Activated naive CD8-positive, alpha-beta T cell (primary cell): ENCODE measurements around the gene SMAD6.

ENCODE experiments used
- H3K27ac Mint-ChIP-seq: one replicate; pipeline ENCODE4 v1.8.0; 2021; ENCODE audit warnings: mixed read lengths
- H3K27me3 Mint-ChIP-seq: one replicate; pipeline ENCODE4 v1.8.0; 2021; ENCODE audit warnings: mixed read lengths
- H3K36me3 Mint-ChIP-seq: one replicate; pipeline ENCODE4 v1.8.0; 2021; ENCODE audit warnings: mixed read lengths
- H3K4me1 Mint-ChIP-seq: one replicate; pipeline ENCODE4 v1.8.0; 2021; ENCODE audit warnings: low read depth, mixed read lengths
- H3K4me3 Mint-ChIP-seq: one replicate; pipeline ENCODE4 v1.8.0; 2021; ENCODE audit warnings: mild to moderate bottlenecking, mixed read lengths
- H3K9me3 Mint-ChIP-seq: one replicate; pipeline ENCODE4 v1.8.0; 2021; ENCODE audit warnings: low read depth, mixed read lengths

SMAD6 gene

DNA sequence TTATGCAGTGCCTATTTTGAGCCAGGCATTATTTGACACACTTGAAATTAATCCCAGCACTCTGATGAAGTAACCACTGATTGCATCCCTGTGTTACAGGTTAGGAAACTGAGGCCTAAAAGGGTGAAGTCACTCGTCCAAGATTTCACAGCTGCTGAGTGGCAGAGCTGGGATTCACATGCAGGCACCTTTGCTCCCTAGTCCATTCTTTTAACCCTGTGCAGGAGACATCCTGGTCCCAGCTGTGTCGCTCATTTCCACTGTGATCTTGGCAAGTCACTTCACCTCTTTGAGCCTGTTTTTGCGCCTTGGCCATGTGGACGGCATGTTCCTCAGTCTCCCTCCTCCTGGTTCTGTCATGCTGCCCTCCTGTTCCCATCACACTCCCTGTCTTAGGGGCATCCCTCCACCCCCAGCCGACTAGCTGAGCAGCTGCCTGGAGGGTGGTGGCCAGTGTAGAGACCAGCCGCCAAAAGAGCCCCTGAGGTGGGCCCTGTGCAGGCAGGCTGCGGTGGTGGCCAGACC is 70.6 kb downstream of the SMAD6 start:
- no peak overlapping the region for H3K4me3 Mint-ChIP-seq
- H3K27ac Mint-ChIP-seq: no peak overlapping the region
- H3K9me3 Mint-ChIP-seq: no peaks in the 10 kb centered on the region
- no peaks in the 10 kb centered on the region for H3K4me1 Mint-ChIP-seq
- H3K27me3 Mint-ChIP-seq: no peaks in the 10 kb centered on the region
- H3K36me3 Mint-ChIP-seq: no peaks in the 10 kb centered on the region

DNA sequence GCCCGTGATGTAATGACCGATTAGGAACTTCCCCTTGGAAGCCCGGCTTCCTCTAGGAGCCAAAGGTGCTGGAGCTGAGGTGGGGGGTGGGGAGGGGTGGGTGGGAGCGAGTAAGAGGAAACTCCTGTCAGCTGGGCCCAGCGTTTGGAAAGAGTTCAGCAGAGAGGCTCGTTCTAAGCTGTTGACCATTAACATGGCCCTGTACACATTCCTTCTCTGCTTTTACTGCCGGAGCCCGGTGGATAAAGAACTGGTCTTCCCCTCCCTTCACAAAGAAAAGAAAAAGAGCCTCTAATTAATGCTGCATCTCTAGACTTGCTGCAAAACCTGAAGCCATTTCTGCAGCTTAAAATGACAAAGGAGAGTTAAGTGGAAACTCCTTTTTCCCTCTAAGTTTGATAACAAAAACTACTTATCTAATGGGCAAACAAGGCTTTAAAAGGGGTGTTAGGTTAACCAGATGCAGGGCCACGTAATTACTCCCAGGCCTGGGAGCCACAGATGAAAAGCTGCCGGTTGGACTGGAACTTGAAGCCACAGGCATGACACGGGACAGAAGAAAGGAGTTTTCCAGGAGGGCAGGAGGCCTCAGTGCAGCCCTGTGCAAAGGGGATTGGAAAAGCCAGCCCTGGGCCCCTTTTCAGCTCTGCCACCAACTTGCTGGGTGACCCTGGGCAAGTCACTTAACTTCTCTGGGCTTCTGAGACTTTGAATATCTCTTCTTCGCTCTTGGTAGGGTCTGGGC is 71.3 kb downstream of the SMAD6 start:
- no peaks in the 10 kb centered on the region for H3K27me3 Mint-ChIP-seq
- no peak overlapping the region for H3K27ac Mint-ChIP-seq
- H3K9me3 Mint-ChIP-seq: no peaks in the 10 kb centered on the region
- H3K36me3 Mint-ChIP-seq: no peaks in the 10 kb centered on the region
- no peak overlapping the region for H3K4me3 Mint-ChIP-seq
- H3K4me1 Mint-ChIP-seq: no peaks in the 10 kb centered on the region

DNA sequence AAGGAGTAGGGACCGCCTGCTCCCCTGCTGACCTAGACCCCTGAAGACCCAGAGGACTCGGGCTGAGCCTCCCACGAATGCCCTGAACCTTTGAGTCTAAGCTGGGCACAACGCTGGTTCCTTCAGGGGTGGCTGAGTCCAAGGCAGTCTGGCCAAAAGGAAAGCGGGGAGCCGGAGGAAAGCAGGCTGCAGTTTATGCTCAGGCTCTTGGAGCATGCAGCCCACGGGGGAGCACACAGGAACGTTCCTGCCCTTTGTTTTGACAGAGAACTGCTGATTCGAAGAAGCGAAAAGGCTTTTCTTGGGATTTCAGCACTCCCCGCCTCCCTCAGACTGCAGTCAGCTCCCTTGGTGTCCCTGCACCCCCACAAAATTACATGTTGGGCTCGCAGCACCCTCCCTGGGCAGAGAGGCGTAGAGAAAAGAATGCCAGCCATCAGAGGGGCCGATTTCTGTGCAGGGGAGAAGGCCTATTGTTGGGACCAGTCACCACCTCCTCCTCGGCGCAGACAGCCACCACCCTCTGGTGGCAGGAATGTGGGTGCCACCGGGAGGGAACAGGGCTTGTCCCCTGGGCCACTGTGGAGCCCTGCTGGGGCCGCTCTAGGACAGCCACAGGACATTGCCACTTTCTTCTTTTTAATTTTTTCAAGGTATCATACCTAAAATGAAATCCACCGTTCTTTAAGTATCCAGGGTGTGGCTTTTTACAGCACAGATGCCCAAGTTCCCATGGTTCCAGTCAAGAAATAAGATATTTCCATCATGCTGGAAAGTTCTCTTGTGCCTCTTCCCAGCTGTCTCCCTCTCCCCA is 72.2 kb downstream of the SMAD6 start:
- H3K27ac Mint-ChIP-seq: no peak overlapping the region
- H3K9me3 Mint-ChIP-seq: no peaks in the 10 kb centered on the region
- no peak overlapping the region for H3K4me3 Mint-ChIP-seq
- no peaks in the 10 kb centered on the region for H3K27me3 Mint-ChIP-seq
- H3K36me3 Mint-ChIP-seq: no peaks in the 10 kb centered on the region
- H3K4me1 Mint-ChIP-seq: no peaks in the 10 kb centered on the region

DNA sequence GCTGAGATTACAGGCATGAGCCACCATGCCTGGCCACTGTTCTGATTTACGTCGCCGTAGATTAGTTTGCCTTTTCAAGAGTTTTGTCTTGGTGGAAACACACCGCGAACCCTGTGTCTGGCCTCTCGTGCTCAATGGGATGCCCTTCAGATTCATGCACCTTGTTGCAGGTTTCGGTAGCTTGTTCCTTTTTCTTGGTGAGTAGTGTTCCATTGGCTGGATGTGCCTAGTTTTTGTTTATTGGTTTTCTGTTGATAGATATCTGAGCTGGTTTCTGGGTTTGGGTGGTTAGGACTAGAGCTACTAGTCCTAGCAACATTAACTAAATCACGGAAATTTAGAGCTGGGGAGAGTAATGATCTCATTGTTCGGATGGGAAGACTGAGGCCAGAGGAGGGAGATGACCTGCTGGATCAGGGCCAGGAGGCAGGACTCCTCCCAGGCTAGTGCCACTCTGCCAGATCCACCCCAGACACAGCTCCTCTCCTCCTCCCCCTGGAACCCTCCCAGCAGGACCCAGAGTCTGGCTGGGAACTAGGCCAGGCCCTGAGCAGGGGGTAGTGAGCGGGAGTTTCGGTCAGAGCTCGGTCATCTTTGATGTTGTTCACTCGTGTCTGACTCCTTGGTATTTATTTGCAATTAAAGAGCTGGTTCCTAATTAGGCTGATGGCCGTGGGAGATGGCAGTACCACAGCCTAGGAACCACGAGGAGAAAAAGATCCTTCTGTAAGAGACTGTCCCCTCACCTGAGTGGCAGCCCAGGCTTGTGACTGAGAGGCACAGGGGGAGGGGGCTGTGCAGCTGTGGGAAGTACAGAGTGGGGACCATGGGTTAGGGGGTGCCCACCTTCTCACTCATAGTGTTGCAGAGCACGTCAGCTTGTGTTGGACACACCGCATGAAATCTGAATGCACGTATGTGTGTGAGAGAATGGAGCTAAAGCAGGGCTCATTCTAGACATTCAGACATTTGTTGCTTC is 73.4 kb downstream of the SMAD6 start:
- H3K27me3 Mint-ChIP-seq: no peaks in the 10 kb centered on the region
- H3K4me3 Mint-ChIP-seq: no peak overlapping the region
- no peak overlapping the region for H3K27ac Mint-ChIP-seq
- no peaks in the 10 kb centered on the region for H3K36me3 Mint-ChIP-seq
- H3K4me1 Mint-ChIP-seq: no peaks in the 10 kb centered on the region
- H3K9me3 Mint-ChIP-seq: no peaks in the 10 kb centered on the region

DNA sequence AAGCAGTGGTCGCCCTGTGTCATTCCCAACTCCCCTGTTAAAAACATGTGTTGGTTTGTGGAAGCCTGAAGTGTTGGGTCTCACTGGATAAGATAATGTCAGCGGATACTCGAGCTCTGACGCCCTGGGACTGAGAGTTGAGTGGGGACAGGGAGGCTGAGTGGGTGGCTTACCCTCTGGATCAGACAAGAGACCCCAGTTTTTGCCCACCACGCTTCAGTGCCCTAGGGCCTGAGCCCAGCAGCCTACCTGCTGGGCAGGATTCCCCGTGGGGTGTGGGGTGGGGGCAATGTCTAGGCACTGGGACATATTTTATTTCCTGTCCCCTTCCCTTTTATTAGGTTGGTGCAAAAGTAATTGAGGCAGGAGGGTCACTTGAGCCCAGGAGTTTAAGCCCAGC is 75.0 kb downstream of the SMAD6 start:
- no peaks in the 10 kb centered on the region for H3K4me1 Mint-ChIP-seq

DNA sequence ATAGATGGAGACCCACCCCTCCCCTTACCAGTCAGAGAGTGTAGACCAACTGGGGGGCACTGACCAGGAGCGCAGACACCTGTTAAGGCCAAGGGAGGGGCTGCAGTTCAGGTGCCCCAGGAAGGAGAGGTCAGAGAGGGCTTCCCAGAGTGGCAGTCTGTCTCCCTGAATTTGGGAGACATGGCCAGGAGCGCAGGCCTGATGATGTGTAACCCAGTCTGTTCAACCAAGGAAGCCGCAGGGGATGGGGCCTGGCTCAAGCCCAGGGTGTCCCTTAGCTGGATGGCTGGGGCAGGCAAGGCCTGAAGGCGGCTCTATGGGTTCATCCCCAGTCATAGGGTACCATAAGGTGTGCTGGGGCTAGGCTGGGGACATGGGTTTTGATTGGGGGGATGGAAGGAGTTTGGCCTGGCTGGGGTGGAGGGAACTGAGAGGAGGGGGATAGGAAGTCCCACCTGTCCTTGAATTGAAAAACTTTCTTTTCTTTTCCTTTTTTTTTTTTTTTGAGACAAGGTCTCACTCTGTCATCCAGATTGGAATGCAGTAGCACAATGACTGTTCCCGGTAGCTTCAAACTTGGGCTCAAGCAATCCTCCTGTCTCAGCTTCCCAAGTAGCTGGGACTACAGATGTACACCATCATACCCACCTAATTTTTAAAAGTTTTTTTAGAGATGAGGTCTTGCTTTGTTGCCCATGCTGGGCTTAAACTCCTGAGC is 75.7 kb downstream of the SMAD6 start:
- Mint-ChIP-seq H3K4me1 (no peaks in the 10 kb centered on the region), H3K9me3 (no peaks in the 10 kb centered on the region)

More for the DNA sequence above, 75.0 kb downstream of the SMAD6 start:
- Mint-ChIP-seq H3K27me3 (no peaks in the 10 kb centered on the region), H3K4me3 (no peak overlapping the region), H3K9me3 (no peaks in the 10 kb centered on the region), H3K36me3 (no peaks in the 10 kb centered on the region), H3K27ac (no peak overlapping the region)

DNA sequence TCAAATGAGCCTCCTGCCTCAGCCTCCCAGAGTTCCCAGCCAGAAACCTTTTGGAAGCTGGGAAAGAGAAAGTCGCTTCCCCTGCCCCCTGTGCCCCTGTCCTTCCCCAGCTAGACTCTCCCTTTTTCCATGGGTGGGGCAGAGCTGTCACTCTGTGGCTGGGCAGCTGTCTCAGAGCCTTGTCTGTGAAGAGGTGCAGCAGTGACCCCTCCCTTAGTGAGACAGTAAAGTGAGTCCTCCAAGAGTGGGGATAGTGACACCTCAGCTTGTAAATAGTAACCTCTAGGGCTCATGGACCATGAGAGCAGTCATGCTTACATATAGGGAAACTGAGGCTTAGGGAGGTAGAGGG is 76.3 kb downstream of the SMAD6 start:
- no peak overlapping the region for H3K27ac Mint-ChIP-seq
- no peaks in the 10 kb centered on the region for H3K27me3 Mint-ChIP-seq
- H3K9me3 Mint-ChIP-seq: no peaks in the 10 kb centered on the region
- H3K36me3 Mint-ChIP-seq: no peaks in the 10 kb centered on the region
- no peak overlapping the region for H3K4me3 Mint-ChIP-seq
- H3K4me1 Mint-ChIP-seq: no peaks in the 10 kb centered on the region

More for the DNA sequence above, 75.7 kb downstream of the SMAD6 start:
- Mint-ChIP-seq H3K27ac (no peak overlapping the region), H3K27me3 (no peaks in the 10 kb centered on the region), H3K36me3 (no peaks in the 10 kb centered on the region), H3K4me3 (no peak overlapping the region)

DNA sequence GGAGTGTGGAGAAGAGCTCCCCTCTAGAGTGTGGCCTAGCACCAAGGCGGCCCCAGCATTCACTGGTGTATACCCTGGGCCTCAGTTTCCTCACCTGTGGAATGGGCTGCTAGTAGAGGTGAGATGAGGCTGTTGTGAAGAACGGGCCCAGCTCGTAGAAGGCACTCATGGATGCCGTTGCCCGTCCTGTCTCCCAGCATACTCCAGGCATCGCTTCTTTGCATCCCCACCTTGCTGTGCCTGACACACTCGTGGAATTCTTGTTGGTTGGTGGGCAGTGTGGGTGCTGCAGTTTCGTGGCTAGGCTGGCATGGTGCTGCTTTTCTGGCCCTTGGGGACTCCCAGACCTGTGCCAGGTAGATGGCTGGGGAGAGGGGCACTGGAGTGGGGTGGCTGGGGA is 76.7 kb downstream of the SMAD6 start:
- Mint-ChIP-seq H3K27me3 (no peaks in the 10 kb centered on the region), H3K9me3 (no peaks in the 10 kb centered on the region), H3K4me1 (no peaks in the 10 kb centered on the region), H3K4me3 (no peak overlapping the region), H3K27ac (no peak overlapping the region), H3K36me3 (no peaks in the 10 kb centered on the region)

DNA sequence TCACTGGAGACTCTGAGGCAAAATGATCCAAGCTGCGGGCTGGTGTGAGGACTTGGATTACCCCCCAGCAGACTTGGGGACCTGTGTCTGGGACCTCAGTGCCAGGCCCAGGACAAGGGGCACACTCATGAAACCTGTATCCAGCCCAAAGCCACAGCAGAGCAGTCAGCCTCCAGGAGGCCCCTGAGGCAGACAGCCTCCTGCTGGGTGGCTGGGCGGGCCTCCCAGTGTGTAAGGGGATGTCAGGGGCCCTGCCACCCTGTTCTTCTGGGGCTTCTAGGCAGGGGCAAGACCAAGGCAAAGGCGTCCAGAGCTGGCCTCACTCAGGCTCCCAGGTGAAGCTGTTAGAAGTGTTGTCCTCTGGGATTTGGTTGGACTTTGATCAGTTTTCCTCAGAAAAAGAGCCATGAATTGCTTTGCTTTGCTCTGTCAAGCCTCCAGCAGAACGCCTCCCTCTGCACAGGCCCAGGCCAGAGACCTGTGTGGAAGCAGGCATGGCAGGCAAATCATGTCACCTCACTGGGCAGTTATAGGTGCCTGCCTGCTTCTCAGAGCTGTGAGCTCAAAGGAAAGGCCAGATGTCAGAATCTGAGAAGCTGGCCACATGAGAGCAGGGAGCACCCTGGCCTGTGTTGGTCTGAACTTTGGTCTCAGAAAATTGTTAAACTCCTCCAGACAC is 77.4 kb downstream of the SMAD6 start:
- no peaks in the 10 kb centered on the region for H3K4me1 Mint-ChIP-seq
- no peaks in the 10 kb centered on the region for H3K36me3 Mint-ChIP-seq
- no peaks in the 10 kb centered on the region for H3K9me3 Mint-ChIP-seq
- no peak overlapping the region for H3K4me3 Mint-ChIP-seq
- no peak overlapping the region for H3K27ac Mint-ChIP-seq
- H3K27me3 Mint-ChIP-seq: no peaks in the 10 kb centered on the region

DNA sequence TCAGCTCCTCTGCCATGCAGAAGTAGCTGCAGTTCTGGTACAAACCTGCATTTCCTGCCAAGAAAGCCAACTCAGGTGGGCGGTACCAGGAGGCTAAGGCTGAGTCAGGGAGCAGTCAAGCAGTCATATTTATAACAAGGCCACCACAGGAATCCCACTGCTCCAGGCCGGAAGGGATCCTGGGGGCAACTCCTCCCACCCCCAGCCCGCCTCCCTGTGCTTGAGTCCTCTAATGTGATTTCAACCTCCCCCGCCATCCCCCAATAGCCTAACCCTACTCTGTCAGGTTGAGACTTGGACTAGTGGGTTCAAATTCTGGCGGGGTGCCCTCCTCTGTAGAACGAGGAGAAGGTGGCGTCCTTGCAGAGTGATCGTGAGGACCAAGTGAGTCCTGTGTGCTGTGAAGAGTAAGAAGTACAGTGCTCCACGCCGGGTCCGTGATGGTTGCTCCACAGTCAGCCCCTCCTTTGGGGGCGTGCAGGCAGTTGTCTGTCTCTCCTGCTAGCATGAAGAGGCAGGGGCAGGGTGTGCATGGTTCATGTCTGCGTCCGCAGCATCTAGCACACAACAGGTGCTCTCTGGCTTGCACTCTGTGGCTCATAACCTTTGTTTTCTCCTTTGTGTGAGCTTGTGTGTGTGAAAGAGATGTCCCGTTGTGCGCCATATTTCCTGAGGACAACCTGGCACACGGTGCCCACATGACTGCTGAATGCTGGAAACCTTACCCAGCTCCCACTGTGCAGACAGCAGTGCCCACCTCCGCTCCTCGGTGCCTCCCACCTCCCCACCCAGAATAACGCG is 78.3 kb downstream of the SMAD6 start:
- H3K4me3 Mint-ChIP-seq: no peak overlapping the region
- no peaks in the 10 kb centered on the region for H3K27me3 Mint-ChIP-seq
- H3K27ac Mint-ChIP-seq: no peak overlapping the region
- no peaks in the 10 kb centered on the region for H3K9me3 Mint-ChIP-seq
- no peaks in the 10 kb centered on the region for H3K36me3 Mint-ChIP-seq
- H3K4me1 Mint-ChIP-seq: no peaks in the 10 kb centered on the region

DNA sequence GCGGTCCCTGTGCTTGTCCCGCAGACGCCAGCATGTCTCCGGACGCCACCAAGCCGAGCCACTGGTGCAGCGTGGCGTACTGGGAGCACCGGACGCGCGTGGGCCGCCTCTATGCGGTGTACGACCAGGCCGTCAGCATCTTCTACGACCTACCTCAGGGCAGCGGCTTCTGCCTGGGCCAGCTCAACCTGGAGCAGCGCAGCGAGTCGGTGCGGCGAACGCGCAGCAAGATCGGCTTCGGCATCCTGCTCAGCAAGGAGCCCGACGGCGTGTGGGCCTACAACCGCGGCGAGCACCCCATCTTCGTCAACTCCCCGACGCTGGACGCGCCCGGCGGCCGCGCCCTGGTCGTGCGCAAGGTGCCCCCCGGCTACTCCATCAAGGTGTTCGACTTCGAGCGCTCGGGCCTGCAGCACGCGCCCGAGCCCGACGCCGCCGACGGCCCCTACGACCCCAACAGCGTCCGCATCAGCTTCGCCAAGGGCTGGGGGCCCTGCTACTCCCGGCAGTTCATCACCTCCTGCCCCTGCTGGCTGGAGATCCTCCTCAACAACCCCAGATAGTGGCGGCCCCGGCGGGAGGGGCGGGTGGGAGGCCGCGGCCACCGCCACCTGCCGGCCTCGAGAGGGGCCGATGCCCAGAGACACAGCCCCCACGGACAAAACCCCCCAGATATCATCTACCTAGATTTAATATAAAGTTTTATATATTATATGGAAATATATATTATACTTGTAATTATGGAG is 79.1 kb downstream of the SMAD6 start:
- Mint-ChIP-seq H3K36me3 (no peaks in the 10 kb centered on the region), H3K27me3 (no peaks in the 10 kb centered on the region), H3K4me1 (no peaks in the 10 kb centered on the region), H3K4me3 (no peak overlapping the region), H3K27ac (no peak overlapping the region), H3K9me3 (no peaks in the 10 kb centered on the region)

DNA sequence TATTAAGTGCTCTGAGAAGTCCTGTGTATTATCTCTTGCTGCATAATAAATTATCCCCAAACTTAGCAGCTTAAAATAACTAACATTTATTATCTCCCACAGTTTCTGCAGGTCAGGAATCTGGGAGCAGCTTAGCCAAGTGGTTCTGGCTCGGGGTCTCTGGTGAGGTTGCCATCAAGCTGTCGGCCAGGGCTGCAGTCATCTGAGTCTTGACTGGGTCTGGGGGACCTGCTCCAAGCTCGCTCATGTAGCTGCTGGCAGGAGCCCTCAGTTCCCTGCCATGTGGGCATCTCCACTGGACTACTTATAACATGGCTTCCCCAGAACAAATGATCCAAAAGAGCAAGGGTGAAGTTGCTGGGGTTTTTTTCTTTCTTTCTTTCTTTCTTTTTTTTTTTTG is 80.7 kb downstream of the SMAD6 start:
- H3K9me3 Mint-ChIP-seq: no peaks in the 10 kb centered on the region
- no peaks in the 10 kb centered on the region for H3K4me1 Mint-ChIP-seq
- no peak overlapping the region for H3K27ac Mint-ChIP-seq
- no peak overlapping the region for H3K4me3 Mint-ChIP-seq
- no peaks in the 10 kb centered on the region for H3K27me3 Mint-ChIP-seq
- H3K36me3 Mint-ChIP-seq: no peaks in the 10 kb centered on the region

DNA sequence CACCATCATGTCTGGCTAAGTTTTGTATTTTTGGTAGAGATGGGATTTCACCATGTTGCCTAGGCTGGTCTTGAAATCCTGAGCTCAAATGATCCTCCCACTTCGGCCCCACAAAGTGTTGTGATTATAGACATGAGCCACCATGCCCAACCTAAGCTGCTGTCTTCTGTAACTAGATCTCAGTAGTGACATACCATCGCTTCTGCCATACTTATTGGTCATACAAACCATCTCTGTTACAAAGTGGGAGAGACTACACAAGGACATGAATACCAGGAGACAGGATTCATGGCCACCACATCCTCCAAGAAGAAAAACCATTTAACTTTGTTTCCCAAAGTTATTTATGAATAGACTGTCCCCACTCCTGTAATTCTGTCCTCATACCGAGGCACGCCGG is 81.3 kb downstream of the SMAD6 start:
- Mint-ChIP-seq H3K4me1 (no peaks in the 10 kb centered on the region), H3K4me3 (no peak overlapping the region)

More for the DNA sequence above, 81.3 kb downstream of the SMAD6 start:
- Mint-ChIP-seq H3K9me3 (no peaks in the 10 kb centered on the region), H3K27me3 (no peaks in the 10 kb centered on the region), H3K36me3 (no peaks in the 10 kb centered on the region), H3K27ac (no peak overlapping the region)
